Smooth muscle cell (in vitro differentiated cells): ENCODE data around the gene HERC5. TPM values are rescaled to one million over a fixed set of nuclear protein-coding genes. Genes with fewer than 3 reads are reported as not detected.

Source experiments
- DNase-seq: peaks from one replicate; lab custom pipeline; 2025; ENCODE audit not compliant: unreplicated experiment; lab: John Stamatoyannopoulos, UW
- H2AFZ ChIP-seq: fragments of 200-600 bp; sonication (generic); 2 replicates; pipeline ENCODE4 v1.6.0; 2016; ENCODE audit warnings: antibody characterized with exemption, low read depth, mild to moderate bottlenecking
- H3F3A ChIP-seq: fragments of 200-600 bp; sonication (generic); 2 replicates; pipeline ENCODE4 v1.6.0; 2017; ENCODE audit warnings: antibody characterized with exemption, low read depth
- H3K27ac ChIP-seq: fragments of 200-600 bp; sonication (generic); 2 replicates; pipeline ENCODE4 v1.5.1; 2016; ENCODE audit warnings: low read depth, mild to moderate bottlenecking
- H3K27me3 ChIP-seq: fragments of 200-600 bp; sonication (generic); 2 replicates; pipeline ENCODE4 v1.6.1; 2016; ENCODE audit warnings: low read depth, mild to moderate bottlenecking
- H3K36me3 ChIP-seq: fragments of 200-600 bp; sonication (generic); 2 replicates; pipeline ENCODE4 v1.5.1; 2016; ENCODE audit warnings: low read depth
- H3K4me1 ChIP-seq: fragments of 200-600 bp; sonication (generic); 2 replicates; pipeline ENCODE4 v1.5.1; 2016; ENCODE audit warnings: low read depth
- H3K4me2 ChIP-seq: fragments of 200-600 bp; sonication (generic); 2 replicates; pipeline ENCODE4 v1.6.0; 2016; ENCODE audit warnings: mild to moderate bottlenecking
- H3K4me3 ChIP-seq: fragments of 200-600 bp; sonication (generic); 2 replicates; pipeline ENCODE4 v1.5.1; 2016; ENCODE audit warnings: mild to moderate bottlenecking
- H3K79me2 ChIP-seq: fragments of 200-600 bp; sonication (generic); 2 replicates; pipeline ENCODE4 v1.6.0; 2016; ENCODE audit warnings: low read depth, mild to moderate bottlenecking
- H3K9ac ChIP-seq: fragments of 200-600 bp; sonication (generic); 2 replicates; pipeline ENCODE4 v1.6.0; 2016; ENCODE audit warnings: low read depth
- H3K9me3 ChIP-seq: fragments of 200-600 bp; sonication (generic); replicated peaks from 2 replicates; pipeline ENCODE4 v1.5.1; 2016; ENCODE audit warnings: low read depth
- H4K20me1 ChIP-seq: fragments of 200-600 bp; sonication (generic); 2 replicates; pipeline ENCODE4 v1.6.0; 2016; ENCODE audit warnings: low read depth
- WGBS: methylation state at CpG from one replicate; pipeline ENCODE4 v1.1.7; 2016; ENCODE audit warnings: low lambda C conversion rate; 5-methylcytosine and 5-hydroxymethylcytosine counted together
- polyA plus RNA-seq: library from polyadenylated mRNA; unstranded; fragments of >200 nt; fragmentation: Nextera tagmentation; extraction: Ambion mirVana; gene quantifications from 2 replicates; pipeline ENCODE4 v1.2.1, GENCODE V29; 2016
- total RNA-seq: library from RNA; depleted of rRNA; stranded (reverse); fragments of >200 nt; gene quantifications from 2 replicates; pipeline ENCODE4 v1.2.3, GENCODE V29; 2014
- TF ChIP-seq, protein P1 (sequence below): fragments of 200-600 bp; sonication (generic); IDR thresholded peaks from 2 replicates; pipeline ENCODE4 v1.5.1; 2017; ENCODE audit warnings: borderline replicate concordance, mild to moderate bottlenecking, antibody characterized with exemption; ENCODE audit not compliant: insufficient read depth, poor library complexity, severe bottlenecking

HERC5 gene
- total and polyA plus RNA-seq, 2 experiments from 2014 or later, result 0.69 to 1.0 TPM

GRCh38 chr4:88419874-88420273, 37.0 kb upstream of the HERC5 start:
- no peak overlapping the region for H2AFZ ChIP-seq
- H3K79me2 ChIP-seq, result no peaks in the 10 kb centered on the region
- DNase-seq, result no peak
- no peaks in the 10 kb centered on the region for H3K9me3 ChIP-seq
- H3K9ac ChIP-seq, result no peak overlapping the region
- no peaks in the 10 kb centered on the region for H3K36me3 ChIP-seq
- no peak overlapping the region for H3K27ac ChIP-seq
- H3K4me3 ChIP-seq, result no peak overlapping the region
- H3F3A ChIP-seq, result no peaks in the 10 kb centered on the region
- 92% methylated on average over 5 of the region's 5 CpGs for whole genome bisulfite sequencing
- no peak overlapping the region for H3K4me2 ChIP-seq
- no peaks in the 10 kb centered on the region for H3K4me1 ChIP-seq
- H3K27me3 ChIP-seq, result no peaks in the 10 kb centered on the region
- TF ChIP-seq, protein P1, sequence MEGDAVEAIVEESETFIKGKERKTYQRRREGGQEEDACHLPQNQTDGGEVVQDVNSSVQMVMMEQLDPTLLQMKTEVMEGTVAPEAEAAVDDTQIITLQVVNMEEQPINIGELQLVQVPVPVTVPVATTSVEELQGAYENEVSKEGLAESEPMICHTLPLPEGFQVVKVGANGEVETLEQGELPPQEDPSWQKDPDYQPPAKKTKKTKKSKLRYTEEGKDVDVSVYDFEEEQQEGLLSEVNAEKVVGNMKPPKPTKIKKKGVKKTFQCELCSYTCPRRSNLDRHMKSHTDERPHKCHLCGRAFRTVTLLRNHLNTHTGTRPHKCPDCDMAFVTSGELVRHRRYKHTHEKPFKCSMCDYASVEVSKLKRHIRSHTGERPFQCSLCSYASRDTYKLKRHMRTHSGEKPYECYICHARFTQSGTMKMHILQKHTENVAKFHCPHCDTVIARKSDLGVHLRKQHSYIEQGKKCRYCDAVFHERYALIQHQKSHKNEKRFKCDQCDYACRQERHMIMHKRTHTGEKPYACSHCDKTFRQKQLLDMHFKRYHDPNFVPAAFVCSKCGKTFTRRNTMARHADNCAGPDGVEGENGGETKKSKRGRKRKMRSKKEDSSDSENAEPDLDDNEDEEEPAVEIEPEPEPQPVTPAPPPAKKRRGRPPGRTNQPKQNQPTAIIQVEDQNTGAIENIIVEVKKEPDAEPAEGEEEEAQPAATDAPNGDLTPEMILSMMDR, result no peak
- H4K20me1 ChIP-seq, result no peaks in the 10 kb centered on the region

- Histone ChIP-seq H3K79me2 (no peaks in the 10 kb centered on the region), H3K4me1 (no peaks in the 10 kb centered on the region), H3K36me3 (no peaks in the 10 kb centered on the region), H3K9me3 (no peaks in the 10 kb centered on the region), H3K4me3 (no peak overlapping the region), H2AFZ (no peak overlapping the region), H3K4me2 (no peak overlapping the region), H4K20me1 (no peaks in the 10 kb centered on the region), H3K27me3 (no peaks in the 10 kb centered on the region), H3F3A (no peaks in the 10 kb centered on the region), H3K9ac (no peak overlapping the region), H3K27ac (no peak overlapping the region)
- WGBS, result 97% methylated on average over 1 of the region's 1 CpG
- no peak for DNase-seq
- TF ChIP-seq, protein P1, result no peak
Observed at GRCh38 chr4:88420844-88421243, 36.1 kb upstream of the HERC5 start.

DNA sequence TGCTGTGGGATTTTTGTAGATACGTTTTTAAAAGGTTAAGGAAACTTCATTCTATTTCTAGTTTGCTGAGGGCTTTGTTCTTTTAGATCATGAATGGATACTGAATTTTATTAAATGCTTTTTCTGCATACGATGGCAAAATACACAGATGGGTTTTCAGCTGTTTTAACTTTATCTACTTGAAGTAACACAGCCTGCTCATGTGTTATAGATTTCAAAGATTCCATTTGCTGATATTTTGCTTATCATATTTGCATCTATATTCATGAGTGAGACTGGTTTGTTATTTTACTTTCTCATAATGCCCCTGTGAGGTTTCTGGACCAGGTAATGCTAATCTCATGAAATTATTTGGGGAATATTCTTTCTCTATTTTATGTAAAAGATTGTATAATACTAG, 34.5 kb upstream of the HERC5 start:
- Histone ChIP-seq H3K4me3 (no peak overlapping the region), H3K27me3 (no peaks in the 10 kb centered on the region), H3K4me1 (no peaks in the 10 kb centered on the region), H4K20me1 (no peaks in the 10 kb centered on the region), H3K27ac (no peak overlapping the region), H3K79me2 (no peaks in the 10 kb centered on the region), H3K36me3 (no peaks in the 10 kb centered on the region), H3K9ac (no peak overlapping the region), H2AFZ (no peak overlapping the region), H3K9me3 (no peaks in the 10 kb centered on the region), H3K4me2 (no peak overlapping the region), H3F3A (no peaks in the 10 kb centered on the region)
- WGBS, result 80% methylated on average over 2 of the region's 2 CpGs
- no peak for DNase-seq
- TF ChIP-seq, protein P1, result no peak

- Histone ChIP-seq H4K20me1 (no peaks in the 10 kb centered on the region), H3K27me3 (no peaks in the 10 kb centered on the region), H3K9ac (no peak overlapping the region), H3K9me3 (no peaks in the 10 kb centered on the region), H3K4me1 (no peaks in the 10 kb centered on the region), H3K4me2 (no peak overlapping the region), H3K27ac (no peak overlapping the region), H2AFZ (no peak overlapping the region), H3K36me3 (no peaks in the 10 kb centered on the region), H3K79me2 (no peaks in the 10 kb centered on the region), H3F3A (no peaks in the 10 kb centered on the region), H3K4me3 (no peak overlapping the region)
- TF ChIP-seq, protein P1, result no peak
- DNase-seq, result no peak
- WGBS, result 91% methylated on average over 1 of the region's 1 CpG
Observed at GRCh38 chr4:88429401-88429800, 27.5 kb upstream of the HERC5 start.
